ENCODE data around the gene PDLIM7.

The PDLIM7 gene

GRCh38 chr5:177445917-177446199 lies 51.5 kb downstream of the PDLIM7 start:
- DNase-seq (ENCODE audit: low spot score), result no peak

- no peak for DNase-seq (ENCODE audit: low spot score)
These were observed 52.1 kb downstream of the PDLIM7 start for GRCh38 chr5:177445052-177445916.

GRCh38 chr5:177444106-177445051 lies 53.0 kb downstream of the PDLIM7 start:
- no peak for DNase-seq (ENCODE audit: low spot score)

- DNase-seq (ENCODE audit: low spot score), result no peak
These were observed 54.0 kb downstream of the PDLIM7 start for GRCh38 chr5:177443144-177443983.

- DNase-seq (ENCODE audit: low spot score), result no peak
These were observed 55.2 kb downstream of the PDLIM7 start for GRCh38 chr5:177442066-177442826.

GRCh38 chr5:177440990-177441780 lies 56.2 kb downstream of the PDLIM7 start:
- no peak for DNase-seq (ENCODE audit: low spot score)

GRCh38 chr5:177440211-177440989 lies 57.0 kb downstream of the PDLIM7 start:
- DNase-seq (ENCODE audit: low spot score), result no peak

- no peak for DNase-seq (ENCODE audit: low spot score)
These were observed 57.8 kb downstream of the PDLIM7 start for GRCh38 chr5:177439518-177440053.

GRCh38 chr5:177438468-177438867 lies 58.9 kb downstream of the PDLIM7 start:
- no peak for DNase-seq (ENCODE audit: low spot score)

- no peak for DNase-seq (ENCODE audit: low spot score)
These were observed 59.8 kb downstream of the PDLIM7 start for GRCh38 chr5:177437623-177438022.

- no peak for DNase-seq (ENCODE audit: low spot score)
These were observed 61.4 kb downstream of the PDLIM7 start for GRCh38 chr5:177435847-177436536.

- no peak for DNase-seq (ENCODE audit: low spot score)
These were observed 62.3 kb downstream of the PDLIM7 start for GRCh38 chr5:177434942-177435738.

- DNase-seq (ENCODE audit: low spot score), result no peak
These were observed 63.0 kb downstream of the PDLIM7 start for GRCh38 chr5:177434437-177434836.

GRCh38 chr5:177433658-177434217 lies 63.7 kb downstream of the PDLIM7 start:
- no peak for DNase-seq (ENCODE audit: low spot score)
